HCT116 (cell line): ENCODE results near the gene ARHGAP19. TPM values are rescaled to one million over a fixed set of nuclear protein-coding genes. Genes with fewer than 3 reads are reported as not detected.

Experiments
- ATAC-seq: fragments of 200-7000 bp; cut with Tn5 transposase; 2 replicates; pipeline ENCODE4 v1.9.1; 2020; ENCODE audit warnings: mild to moderate bottlenecking, moderate library complexity
- BruUV-seq: library from RNA; stranded (reverse); fragments of 400-500 nt; replicated peaks from 2 replicates; lab custom pipeline; 2021; lab: Mats Ljungman, UMichigan
- CTCF ChIA-PET: fragments of 300-600 bp; sonication (Branson Sonifier 250); formaldehyde crosslinking; loops from one replicate; lab custom pipeline; 2021; ENCODE audit warnings: antibody characterized with exemption; lab: Charles Lee
- POLR2A ChIA-PET: fragments of 300-600, 350-600 bp; sonication (Branson Sonifier 250); formaldehyde crosslinking; loops from one replicate; lab custom pipeline; 2021; ENCODE audit warnings: antibody characterized with exemption; lab: Charles Lee
- RAD21 ChIA-PET, 2 experiments: fragments of 300-600 bp; sonication (Branson Sonifier 250); formaldehyde crosslinking; loops; one replicate each; lab custom pipeline; 2023; ENCODE audit warnings: low total read pairs in 2 of 2; ENCODE audit not compliant: uncharacterized antibody in 2 of 2, unreplicated experiment in 2 of 2, low non-redundant PET in 1 of 2; lab: Charles Lee
- DNase-seq: peaks from one replicate; pipeline ENCODE4 v3.0.0-alpha.2; 2010; ENCODE audit warnings: low read depth, low spot score
- H2AFZ ChIP-seq: fragments of 200-600 bp; shearing (Covaris generic), sonication (generic); 2 replicates; pipeline ENCODE4 v1.6.1; 2017; ENCODE audit warnings: low read depth, mixed run types, mixed read lengths, antibody characterized with exemption, low read length; ENCODE audit not compliant: poor library complexity, severe bottlenecking
- H3K27ac ChIP-seq: 2 replicates; pipeline ENCODE4 v1.5.1; 2012; ENCODE audit warnings: low read depth, low read length
- H3K27me3 ChIP-seq: fragments of 200-600 bp; sonication (generic); 2 replicates; pipeline ENCODE4 v1.6.1; 2016; ENCODE audit warnings: mixed run types, low read length, mixed read lengths; ENCODE audit not compliant: insufficient read depth
- H3K36me3 ChIP-seq, 2 experiments: fragments of 200-500 bp in 1 of 2; fragments of 200-600 bp in 1 of 2; sonication (Bioruptor generic) in 1 of 2; sonication (generic) in 1 of 2; 2 replicates each; pipeline versions ENCODE4 v1.5.1 to v1.6.1; 2014 to 2016; ENCODE audit warnings: low read length in 2 of 2, inconsistent platforms in 1 of 2, mixed read lengths in 1 of 2, mixed run types in 1 of 2; ENCODE audit not compliant: insufficient read depth in 2 of 2, control insufficient read depth in 1 of 2
- H3K4me1 ChIP-seq, 2 experiments: fragments of 200-600 bp in 1 of 2; sonication (generic) in 1 of 2; 2 replicates each; pipeline versions ENCODE4 v1.5.1 to v1.6.1; 2012 to 2017; ENCODE audit warnings: low read length in 2 of 2, inconsistent platforms in 1 of 2, mild to moderate bottlenecking in 1 of 2, mixed read lengths in 1 of 2, mixed run types in 1 of 2, moderate library complexity in 1 of 2; ENCODE audit not compliant: insufficient read depth in 2 of 2, control insufficient read depth in 1 of 2
- H3K4me2 ChIP-seq: fragments of 200-600 bp; sonication (generic); 2 replicates; pipeline ENCODE4 v1.6.1; 2017; ENCODE audit warnings: mixed run types, low read length, mixed read lengths
- H3K4me3 ChIP-seq, 2 experiments: fragments of 200-600 bp in 1 of 2; sonication (generic) in 1 of 2; replicated peaks in 1 of 2; 2 replicates each; pipeline ENCODE4 v1.5.1; 2011 to 2016; ENCODE audit warnings: low read length in 2 of 2, control low read depth in 1 of 2, low read depth in 1 of 2, mild to moderate bottlenecking in 1 of 2, mixed read lengths in 1 of 2, mixed run types in 1 of 2
- H3K79me2 ChIP-seq: fragments of 200-600 bp; sonication (generic); 2 replicates; pipeline ENCODE4 v1.6.1; 2017; ENCODE audit warnings: mild to moderate bottlenecking, mixed run types, low read length, moderate library complexity, mixed read lengths; ENCODE audit not compliant: insufficient read depth
- H3K9ac ChIP-seq: fragments of 200-600 bp; sonication (generic); 2 replicates; pipeline ENCODE4 v1.6.1; 2016; ENCODE audit warnings: low read length, mixed read lengths
- H3K9me2 ChIP-seq: fragments of 200-600 bp; sonication (generic), shearing (Covaris generic); 2 replicates; pipeline ENCODE4 v1.6.1; 2017; ENCODE audit warnings: mixed run types, mild to moderate bottlenecking, moderate library complexity; ENCODE audit not compliant: insufficient read depth
- H3K9me3 ChIP-seq, 2 experiments: fragments of 200-500 bp in 1 of 2; fragments of 200-600 bp in 1 of 2; sonication (Bioruptor generic) in 1 of 2; sonication (generic) in 1 of 2; 2 replicates each; pipeline ENCODE4 v1.6.1; 2014 to 2017; ENCODE audit warnings: low read length in 2 of 2, mixed read lengths in 2 of 2, inconsistent platforms in 1 of 2, low read depth in 1 of 2, mild to moderate bottlenecking in 1 of 2, mixed run types in 1 of 2, moderate library complexity in 1 of 2; ENCODE audit not compliant: control insufficient read depth in 1 of 2, insufficient read depth in 1 of 2
- H4K20me1 ChIP-seq: fragments of 200-600 bp; sonication (generic), shearing (Covaris generic); 2 replicates; pipeline ENCODE4 v1.6.1; 2017; ENCODE audit warnings: mixed run types, mild to moderate bottlenecking, moderate library complexity; ENCODE audit not compliant: insufficient read depth
- CEBPB ChIP-seq: IDR thresholded peaks from 2 replicates; pipeline ENCODE4 v1.6.1; 2012; ENCODE audit warnings: low read depth
- EGR1 ChIP-seq: IDR thresholded peaks from 2 replicates; pipeline ENCODE4 v1.6.1; 2012; ENCODE audit warnings: low read depth
- JUND ChIP-seq: IDR thresholded peaks from 2 replicates; pipeline ENCODE4 v1.6.1; 2012
- POLR2A ChIP-seq: IDR thresholded peaks from 2 replicates; pipeline ENCODE4 v1.7.0; 2011; ENCODE audit warnings: borderline replicate concordance; ENCODE audit not compliant: insufficient read depth, insufficient read length; ENCODE audit errors: extremely low read depth
- RAD21 ChIP-seq: IDR thresholded peaks from 2 replicates; pipeline ENCODE4 v1.6.1; 2012; ENCODE audit warnings: low read depth, mild to moderate bottlenecking
- SIN3A ChIP-seq: IDR thresholded peaks from 2 replicates; pipeline ENCODE4 v1.6.1; 2012; ENCODE audit warnings: low read depth
- SRF ChIP-seq: IDR thresholded peaks from 2 replicates; pipeline ENCODE4 v1.6.1; 2012; ENCODE audit warnings: low read depth
- TCF7L2 ChIP-seq: IDR thresholded peaks from 2 replicates; pipeline ENCODE4 v1.7.0; 2011; ENCODE audit warnings: borderline replicate concordance, inconsistent platforms; ENCODE audit not compliant: insufficient read depth, insufficient read length; ENCODE audit errors: extremely low read depth
- ZFX ChIP-seq: fragments of 450-650 bp; IDR thresholded peaks from 2 replicates; pipeline ENCODE4 v1.6.1; 2017
- intact Hi-C: fragments of 100-400 bp; cut with micrococcal nuclease; formaldehyde crosslinking; loops from 2 replicates; pipeline ENCODE4 v1.10.0; 2022
- total RNA-seq: library from RNA; stranded (reverse); gene quantifications from one replicate; pipeline ENCODE4 v1.2.1, GENCODE V29; 2021; ENCODE audit not compliant: unreplicated experiment
- TF ChIP-seq, protein P1 (sequence below): IDR thresholded peaks from 2 replicates; pipeline ENCODE4 v1.6.1; 2012
- TF ChIP-seq, protein P2 (sequence below): IDR thresholded peaks from 2 replicates; pipeline ENCODE4 v1.6.1; 2012

The ARHGAP19 gene
- total RNA-seq, 1 experiment from 2014 or later: 36.8 TPM

DNA sequence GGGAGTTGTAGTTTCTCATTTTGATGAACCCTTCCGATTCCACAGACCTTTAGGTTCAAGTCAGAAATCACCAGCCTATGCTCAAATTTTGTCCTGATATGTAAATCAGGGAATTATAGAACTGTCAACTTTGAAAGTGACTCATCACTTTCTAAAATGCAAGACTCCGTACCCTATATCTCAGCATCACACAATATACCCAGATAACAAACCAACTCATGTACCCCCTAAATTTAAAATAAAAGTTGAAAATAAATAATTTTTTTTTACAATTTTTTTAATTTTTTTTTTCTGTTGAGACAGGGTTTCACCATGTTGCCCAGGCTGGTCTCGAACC, 393 bp upstream of the ARHGAP19 start:
- Histone ChIP-seq H3K9me3 (no peaks in the 10 kb centered on the region), H3K9ac (no peak overlapping the region), H3K4me3 (no peak overlapping the region; a peak in 1 of 4 replicates), H4K20me1 (no peaks in the 10 kb centered on the region), H3K4me2 (peak overlapping the region; percentile 46), H3K27ac (no peak overlapping the region), H3K79me2 (peaks cover 29% of the 10 kb centered on the region), H3K4me1 (peaks cover 3 to 11% of the 10 kb centered on the region in 2 experiments; a peak in 2 of 4 replicates), H3K36me3 (no peaks in the 10 kb centered on the region), H3K9me2 (no peaks in the 10 kb centered on the region), H2AFZ (peak overlapping the region; percentile 82), H3K27me3 (no peaks in the 10 kb centered on the region)
- TF ChIP-seq, protein P1, sequence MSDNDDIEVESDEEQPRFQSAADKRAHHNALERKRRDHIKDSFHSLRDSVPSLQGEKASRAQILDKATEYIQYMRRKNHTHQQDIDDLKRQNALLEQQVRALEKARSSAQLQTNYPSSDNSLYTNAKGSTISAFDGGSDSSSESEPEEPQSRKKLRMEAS: no peak
- TF ChIP-seq RAD21: no peak
- TF ChIP-seq, protein P2, sequence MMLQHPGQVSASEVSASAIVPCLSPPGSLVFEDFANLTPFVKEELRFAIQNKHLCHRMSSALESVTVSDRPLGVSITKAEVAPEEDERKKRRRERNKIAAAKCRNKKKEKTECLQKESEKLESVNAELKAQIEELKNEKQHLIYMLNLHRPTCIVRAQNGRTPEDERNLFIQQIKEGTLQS: no peak
- no peak for TF ChIP-seq JUND
- TF ChIP-seq SIN3A: no peak
- TF ChIP-seq POLR2A: no peak
- TF ChIP-seq TCF7L2: no peak
- TF ChIP-seq ZFX: no peak
- TF ChIP-seq CEBPB: no peak
- TF ChIP-seq SRF: no peak
- no peak for TF ChIP-seq EGR1
- ATAC-seq: no peak
- DNase-seq: no peak
- ChIA-PET CTCF (interaction anchor here (3.1 kb wide), 1 partner anchor 14 kb away, joined by 15 read pairs; no protein-coding TSS in a partner anchor), POLR2A (no interaction called here), RAD21 (no interaction called here)
- BruUV-seq: no TSS peak
- intact Hi-C loops: loop anchor here (2.0 kb wide), 1 partner anchor 26 kb away; the partner anchor contains the start of gene FRAT1
